ENCODE data around the gene ANKRD44.

The ANKRD44 gene

DNA sequence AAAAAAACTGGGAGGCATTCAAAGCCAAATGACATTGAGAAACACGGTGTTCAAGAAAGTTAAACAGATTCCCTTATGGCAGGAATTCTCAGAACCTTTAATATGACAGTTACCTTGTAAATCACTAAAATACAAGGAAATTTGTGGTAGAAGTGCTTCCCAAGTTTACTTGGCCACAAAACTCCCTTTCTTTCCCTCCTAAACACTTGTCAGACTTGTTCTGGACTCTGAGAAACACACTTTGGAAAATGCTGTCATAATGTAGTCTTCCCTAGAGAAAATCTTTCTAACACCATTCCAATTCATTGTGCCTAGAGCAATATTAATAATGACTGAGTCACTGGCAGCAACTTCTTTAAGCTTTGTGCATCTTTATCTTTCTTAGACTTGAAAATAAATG, 140.4 kb downstream of the ANKRD44 start:
- DNase-seq, result no peak

DNA sequence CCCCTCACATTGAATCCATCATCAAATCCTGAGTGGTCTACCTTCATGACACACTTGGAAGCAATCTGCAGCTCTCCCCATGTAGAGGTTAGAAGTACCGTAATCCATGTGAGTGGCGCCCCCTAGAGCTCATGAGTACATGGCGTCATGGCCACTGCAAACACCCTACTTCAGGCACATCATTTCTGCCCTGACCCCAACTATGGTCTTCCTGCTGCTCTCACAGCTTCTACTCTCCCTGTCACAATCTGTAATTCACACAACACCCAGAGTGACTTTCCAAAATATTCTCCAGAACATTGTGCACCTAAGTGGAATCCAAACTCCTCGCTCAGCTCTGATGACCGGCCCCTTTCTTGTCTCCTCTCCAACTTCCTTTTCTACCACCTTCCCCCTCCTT, 141.9 kb downstream of the ANKRD44 start:
- no peak for DNase-seq

DNA sequence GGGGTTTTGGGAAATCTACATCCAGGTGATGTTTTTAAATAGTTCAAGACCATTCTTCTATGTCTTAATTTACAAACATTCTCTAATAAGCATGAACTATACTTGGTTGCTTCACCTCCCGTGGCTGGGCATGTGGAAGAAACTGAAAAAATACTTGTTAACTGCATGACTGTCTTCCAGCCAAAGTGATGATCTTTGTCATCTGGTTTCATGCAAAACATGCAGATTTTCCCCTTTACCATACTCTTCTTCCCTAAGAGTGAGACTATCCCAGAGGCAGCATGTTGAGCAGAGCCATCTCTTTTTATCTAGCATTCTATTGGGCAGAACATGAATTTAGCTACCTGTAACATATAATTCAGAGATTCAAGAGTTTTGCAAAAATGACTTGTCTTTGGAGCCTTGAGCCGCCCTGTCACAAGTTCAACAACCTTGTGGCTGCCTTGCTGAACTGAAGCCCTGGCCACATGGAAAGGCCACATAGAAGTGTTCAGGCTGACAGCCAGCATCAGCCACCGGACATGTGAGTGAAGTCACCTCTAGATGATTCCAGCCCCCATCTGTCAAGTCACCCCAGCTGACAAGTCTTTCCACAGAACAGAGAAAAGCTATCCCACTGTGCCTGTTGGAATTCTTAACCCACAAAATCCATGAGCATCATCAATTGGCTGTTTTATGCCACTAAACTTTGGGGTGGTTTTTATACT, 142.8 kb downstream of the ANKRD44 start:
- no peak for DNase-seq

DNA sequence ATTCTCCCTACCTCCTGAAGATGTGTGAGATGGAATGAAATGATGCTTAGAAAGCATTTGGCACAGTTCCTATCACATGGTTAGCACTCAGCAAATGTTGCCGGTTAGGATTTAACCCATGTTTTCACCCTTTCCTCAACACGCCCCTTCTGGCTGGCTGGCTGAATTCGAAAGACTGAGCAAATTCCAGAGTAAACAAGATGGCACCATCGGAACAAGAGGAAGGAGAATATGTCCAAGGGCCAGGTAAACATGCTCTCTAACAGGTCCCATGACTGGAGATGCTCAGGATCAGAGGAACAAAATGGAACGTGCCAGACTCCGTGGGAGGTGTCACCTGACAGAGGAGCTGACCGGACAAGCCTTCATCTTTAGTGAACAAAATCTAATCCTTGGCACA, 145.6 kb downstream of the ANKRD44 start:
- no peak for DNase-seq

DNA sequence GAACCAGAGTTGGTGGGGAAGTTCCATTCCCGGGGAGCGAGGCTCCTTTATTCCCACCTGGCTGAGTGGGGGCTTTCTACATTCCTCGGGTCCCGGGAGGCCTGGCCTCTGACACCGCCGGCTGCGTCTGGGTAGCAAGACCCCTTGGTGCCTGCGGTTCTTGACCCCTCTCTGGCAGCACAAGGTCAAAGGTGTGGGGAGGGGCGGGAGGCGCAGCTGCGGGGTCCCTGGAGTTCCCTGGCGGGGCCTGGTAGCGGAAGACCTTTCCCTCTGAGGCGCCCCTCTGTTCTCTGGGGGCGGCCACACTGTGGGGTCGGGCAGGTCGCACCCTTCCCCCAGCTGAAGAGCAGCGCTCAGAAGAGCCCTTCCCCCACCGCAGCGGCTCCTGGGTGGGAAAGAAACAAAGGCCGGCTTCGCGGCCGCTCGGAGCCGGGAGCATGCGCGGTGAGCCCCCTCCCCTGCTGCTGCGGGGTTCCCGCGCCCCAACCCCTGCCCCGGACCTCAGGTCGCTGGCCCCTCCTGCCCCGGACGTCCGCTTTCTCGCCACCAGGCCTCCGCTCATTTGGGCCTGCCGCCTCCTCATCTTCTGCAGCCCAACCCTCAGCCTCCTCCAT, 146.3 kb downstream of the ANKRD44 start:
- DNase-seq, result no peak

DNA sequence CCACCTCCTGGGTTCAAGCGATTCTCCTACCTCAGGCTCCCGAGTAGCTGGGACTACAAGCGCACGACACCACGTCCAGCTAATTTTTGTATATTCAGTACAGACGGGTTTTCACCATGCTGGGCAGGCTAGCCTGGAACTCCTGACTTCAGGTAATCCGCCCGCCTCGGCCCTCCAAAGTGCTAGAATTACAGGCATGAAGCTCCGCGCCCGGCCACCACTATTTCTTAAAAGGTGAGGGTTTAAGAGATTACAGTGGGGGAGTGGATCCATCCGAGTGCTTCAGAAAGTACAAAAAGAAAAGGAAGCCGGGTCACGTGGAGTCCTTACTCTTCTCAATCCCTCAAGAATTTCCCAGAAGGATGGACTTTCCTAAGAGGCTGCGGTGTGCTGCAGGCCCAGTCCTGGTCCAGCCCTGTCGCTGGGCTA, 146.9 kb downstream of the ANKRD44 start:
- DNase-seq, result no peak

DNA sequence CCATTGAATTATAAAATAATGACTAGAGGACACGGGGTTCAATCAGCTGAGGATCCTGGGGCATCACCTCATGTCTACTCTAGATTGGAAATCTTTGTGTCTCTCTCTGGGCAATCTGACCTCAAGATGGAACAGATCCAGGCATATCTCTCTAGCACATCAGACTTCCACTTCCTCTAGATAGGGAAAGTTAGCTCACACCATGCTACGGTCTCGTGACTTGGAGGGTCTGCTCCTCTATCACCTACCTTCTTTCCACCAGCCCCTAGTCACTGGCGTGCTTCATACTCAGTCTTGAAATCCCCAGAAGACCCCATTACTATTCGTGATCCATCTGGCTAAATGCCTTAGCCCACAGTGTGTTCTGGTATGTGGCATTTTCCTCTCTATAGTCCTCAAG, 148.8 kb downstream of the ANKRD44 start:
- no peak for DNase-seq

DNA sequence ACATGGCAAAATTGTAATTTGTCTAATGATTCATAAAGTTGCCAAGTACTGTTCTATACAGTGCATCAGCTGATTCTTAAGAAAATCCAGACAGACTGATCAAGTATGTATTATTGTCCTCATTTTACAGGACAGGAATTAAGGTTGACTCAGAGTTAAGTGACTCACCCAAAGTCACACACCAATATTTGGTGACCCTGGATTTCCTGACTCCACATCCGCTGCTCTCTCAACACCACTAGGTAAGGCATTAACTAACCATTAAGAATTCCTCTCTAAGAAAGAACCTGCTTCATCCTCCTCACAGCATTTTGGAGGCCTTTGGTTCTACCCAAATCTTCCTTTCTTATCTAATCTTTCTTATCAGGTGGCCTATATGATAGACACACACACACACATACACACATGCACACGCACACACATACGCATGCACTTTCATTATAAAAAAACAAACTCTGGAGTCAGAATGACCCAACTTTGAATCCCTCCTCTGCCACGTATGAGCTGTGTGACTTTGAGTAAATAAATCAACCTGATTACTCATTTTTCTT, 150.8 kb downstream of the ANKRD44 start:
- DNase-seq, result no peak

DNA sequence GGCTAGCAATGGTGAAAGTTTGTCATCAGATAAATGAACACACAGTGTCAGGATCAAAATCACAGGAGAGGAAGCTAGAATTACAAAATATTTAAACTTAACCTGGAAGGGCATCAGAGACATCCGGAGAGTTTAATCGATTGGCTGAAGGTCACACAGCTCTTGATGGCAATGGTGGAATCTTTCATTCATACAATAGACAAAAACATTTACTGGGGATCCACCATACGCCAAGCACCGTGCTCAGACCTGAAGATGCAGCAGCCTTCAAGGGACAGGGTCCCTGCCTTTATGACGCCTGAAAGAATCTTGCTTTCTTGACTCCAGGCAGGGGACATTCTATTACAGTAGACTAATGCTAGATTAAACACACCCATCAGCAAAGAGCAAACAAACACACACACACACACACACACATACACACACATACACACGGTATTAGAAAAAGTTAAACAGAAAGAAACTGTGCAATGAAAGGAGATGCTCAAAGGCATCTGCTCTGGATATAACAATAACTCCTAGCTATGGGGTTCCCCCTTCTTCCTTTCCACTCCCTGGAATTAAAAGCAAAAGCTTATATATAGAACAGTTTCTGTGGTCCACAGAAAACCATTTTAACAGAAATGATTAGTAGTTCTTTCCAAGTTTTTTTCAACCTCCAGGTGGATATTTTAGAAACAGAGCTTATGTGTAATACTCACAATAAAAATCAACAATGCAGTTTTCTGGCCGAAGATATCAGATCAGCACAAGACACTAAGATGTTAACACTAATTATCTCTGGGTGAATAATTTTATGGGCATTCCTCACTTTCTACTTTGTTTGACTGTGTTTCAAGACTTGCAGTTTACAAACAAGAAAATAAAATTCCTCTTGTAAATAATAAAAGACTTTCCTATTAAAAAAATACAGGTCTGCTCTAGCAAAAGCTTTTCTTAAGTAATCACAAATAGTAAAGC, 151.7 kb downstream of the ANKRD44 start:
- DNase-seq, result no peak

DNA sequence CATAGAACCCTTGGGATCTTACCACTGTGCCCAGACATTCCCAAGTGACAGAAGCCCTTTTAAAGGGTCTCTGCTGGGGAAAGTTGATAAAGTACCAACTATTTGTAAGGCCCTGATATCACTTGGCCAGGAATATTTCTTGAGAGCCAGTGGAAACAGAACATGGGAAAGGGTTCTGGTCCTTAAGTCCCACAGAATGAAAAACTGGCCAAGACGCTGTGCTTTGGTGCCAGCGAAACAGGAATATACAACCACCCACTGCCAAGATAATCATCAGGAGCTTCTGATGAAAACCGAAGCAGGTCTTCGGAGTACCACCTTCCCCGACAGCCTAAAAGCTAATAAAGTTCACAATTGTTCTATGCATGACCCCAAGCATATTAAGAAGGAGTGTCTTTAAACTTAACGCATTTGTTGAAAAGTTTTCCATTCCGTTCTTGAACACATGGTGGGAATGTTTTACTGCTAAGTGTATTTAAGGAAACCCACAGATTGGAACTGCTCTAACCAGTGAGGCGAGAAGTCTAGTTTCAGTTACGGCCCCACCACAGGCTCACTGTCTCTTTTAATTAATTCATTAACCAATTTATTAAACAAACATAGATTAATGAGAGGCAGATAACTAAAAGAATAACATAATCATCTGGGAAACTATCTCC, 152.6 kb downstream of the ANKRD44 start:
- DNase-seq, result no peak

DNA sequence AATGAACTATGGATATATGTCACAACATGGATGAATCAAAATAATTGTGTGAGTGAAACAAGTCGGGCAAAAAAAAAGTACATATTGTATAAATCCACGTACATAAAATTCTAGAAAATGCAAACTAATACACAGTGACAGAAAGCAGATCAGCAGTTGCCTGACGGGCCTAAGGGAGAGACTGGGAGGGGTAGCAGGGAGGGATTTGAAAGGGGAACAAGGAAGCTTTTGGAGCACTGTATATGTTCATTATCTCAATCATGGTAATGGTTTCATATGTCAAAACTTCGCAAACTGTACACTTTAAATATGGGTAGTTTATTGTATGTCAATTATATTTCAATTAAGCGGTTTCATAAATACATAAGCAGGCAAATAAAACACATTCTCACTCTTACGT, 153.8 kb downstream of the ANKRD44 start:
- DNase-seq, result no peak

DNA sequence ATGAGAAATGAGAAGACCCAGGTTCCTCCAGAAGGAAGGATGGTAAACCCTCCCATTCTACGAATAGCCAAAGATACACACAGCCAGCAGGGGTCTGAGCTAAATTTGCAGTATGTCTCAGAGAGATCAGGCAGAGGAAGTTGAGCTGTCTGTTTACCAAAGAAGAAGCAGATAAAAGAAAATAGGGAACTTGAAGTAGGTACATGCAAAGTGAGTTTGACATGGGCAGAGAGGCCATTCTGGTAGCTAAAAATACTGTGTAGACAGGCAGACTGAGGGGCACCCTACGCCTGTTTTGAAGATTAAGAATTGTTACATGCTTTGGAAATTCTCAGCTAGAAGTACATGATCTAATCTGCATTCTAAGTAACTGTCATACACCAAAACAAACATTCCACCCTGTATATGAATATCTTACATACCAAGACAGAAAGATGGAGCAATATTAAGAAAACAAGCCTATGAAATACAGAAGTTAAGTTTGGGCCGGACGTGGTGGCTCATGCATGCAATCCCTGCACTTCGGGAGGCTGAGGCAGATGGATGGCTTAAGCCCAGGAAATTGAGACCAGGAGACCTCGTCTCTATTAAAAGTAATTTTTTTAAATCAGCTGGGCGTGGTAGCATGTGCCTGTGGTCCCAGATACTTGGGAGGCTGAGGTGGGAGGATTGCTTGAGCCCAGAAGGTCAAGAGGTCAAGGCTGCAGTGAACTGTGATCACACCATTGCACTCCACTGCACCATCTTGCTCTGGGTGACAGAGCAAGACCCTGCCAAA, 157.9 kb downstream of the ANKRD44 start:
- DNase-seq, result no peak

DNA sequence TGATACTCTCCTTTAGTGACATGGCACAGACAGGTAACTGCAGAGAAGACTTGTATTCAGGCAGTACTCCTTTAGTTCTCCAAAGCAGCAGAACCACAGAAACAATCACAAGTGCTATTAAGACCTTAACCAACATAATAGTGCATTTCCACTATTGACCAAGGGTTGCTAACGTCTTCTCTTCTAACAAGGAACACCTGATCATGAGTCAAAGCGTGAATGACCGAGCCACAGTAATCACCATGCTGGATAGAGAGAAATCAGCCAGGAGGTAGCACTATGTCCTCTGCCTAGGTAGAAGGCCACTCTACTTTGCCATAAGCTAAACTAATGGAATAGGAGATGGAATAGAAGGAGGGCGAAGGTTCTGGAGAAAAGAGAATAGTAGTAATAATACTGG, 161.0 kb downstream of the ANKRD44 start:
- no peak for DNase-seq

DNA sequence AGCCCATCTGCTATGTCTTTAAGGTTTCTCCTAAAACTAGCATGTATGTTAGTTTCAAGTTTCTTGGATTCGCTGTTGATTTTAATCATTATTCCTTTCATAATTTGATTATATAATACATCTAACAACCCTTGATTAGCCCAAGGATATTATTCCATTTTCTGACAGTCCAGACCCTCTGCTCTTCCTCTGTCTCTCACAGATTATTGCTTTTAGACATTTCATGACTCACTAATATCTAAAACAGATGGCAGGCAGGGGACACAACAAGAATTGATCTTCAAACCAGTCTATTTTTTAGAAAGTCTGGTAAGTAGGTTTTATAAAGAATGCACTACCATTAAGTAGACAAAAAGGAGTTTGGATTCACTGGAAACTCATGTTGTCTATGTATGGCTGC, 162.2 kb downstream of the ANKRD44 start:
- no peak for DNase-seq

DNA sequence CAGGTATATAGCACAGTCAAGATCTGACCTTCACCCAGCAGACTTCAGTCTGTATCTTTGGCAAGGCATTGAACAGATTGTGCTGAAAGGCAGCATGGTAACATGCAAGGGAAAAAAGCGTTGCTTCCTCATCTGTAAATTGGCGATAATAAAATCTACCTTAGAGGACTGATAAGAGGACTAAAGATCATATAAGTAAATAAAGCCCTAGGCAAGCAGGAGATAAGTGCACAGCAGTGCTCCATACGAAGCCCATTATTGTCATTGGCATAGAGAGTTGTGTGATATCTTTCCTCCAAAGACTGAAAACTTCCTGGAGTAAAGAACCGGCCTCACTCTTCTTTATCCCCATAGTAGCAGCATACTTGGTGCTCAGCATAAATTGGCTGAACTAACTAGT, 162.6 kb downstream of the ANKRD44 start:
- no peak for DNase-seq

DNA sequence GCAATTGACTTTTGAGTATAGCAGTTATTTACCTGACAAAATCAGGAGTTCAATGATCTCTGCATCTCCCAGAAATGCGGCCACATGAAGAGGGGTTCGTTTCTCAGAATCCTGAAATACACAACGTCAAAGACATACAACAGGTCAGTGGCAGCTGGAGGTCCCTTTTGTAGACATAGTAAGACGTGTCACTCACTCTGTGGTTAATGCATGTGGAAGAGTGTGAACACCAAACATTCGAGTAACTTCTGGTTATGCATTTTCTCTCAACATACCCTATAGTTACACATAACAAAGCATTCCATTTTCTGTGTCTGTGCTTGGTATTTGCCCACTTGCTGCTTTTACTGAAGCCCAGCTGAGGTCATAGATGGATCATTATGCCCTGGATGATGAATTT, 163.6 kb downstream of the ANKRD44 start:
- DNase-seq, result no peak

DNA sequence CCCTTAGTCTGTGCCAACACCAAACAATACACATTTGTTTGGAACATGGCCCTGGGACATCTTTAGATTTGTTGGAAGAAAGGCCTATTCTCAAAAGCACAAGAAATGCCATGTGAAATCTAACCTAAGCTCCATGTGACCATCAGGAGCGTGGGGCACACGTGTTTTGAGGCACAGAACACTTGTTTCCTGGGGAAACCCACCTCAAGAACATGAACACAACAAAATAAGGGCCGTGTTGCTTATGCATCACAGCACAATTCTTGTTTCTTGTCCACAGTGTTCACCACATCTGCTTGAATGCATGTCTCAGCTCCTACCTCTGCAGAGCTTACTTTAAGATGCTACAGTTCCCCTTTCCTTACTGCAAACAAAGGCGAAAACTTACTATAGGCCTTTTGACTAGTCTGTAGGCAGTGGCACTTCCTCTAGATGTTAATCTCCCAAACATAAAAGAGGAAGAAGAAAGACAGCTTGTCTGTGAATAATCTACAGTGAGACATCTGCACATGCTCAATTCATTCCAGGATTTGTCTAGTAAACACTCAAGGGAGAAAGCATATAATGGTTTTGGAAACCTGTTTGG, 165.0 kb downstream of the ANKRD44 start:
- DNase-seq, result no peak

DNA sequence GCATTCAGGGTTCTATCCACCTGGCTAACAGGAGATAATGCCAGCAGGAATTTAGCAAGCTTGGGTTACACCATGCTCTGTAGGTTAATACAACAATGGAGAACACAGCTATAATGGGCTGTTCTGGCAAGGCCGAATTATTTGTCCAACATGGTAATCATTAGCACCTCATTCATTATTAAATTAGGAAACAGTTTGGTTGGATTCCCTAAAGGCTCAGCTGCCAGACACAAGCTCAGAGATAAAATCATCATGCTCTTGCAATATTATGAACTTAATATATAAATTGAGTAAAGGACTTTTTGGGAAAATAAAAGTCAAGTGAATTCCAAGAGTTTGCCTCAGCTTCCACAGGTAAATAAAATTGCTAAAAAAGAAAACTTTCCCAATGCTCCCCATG, 166.4 kb downstream of the ANKRD44 start:
- no peak for DNase-seq

DNA sequence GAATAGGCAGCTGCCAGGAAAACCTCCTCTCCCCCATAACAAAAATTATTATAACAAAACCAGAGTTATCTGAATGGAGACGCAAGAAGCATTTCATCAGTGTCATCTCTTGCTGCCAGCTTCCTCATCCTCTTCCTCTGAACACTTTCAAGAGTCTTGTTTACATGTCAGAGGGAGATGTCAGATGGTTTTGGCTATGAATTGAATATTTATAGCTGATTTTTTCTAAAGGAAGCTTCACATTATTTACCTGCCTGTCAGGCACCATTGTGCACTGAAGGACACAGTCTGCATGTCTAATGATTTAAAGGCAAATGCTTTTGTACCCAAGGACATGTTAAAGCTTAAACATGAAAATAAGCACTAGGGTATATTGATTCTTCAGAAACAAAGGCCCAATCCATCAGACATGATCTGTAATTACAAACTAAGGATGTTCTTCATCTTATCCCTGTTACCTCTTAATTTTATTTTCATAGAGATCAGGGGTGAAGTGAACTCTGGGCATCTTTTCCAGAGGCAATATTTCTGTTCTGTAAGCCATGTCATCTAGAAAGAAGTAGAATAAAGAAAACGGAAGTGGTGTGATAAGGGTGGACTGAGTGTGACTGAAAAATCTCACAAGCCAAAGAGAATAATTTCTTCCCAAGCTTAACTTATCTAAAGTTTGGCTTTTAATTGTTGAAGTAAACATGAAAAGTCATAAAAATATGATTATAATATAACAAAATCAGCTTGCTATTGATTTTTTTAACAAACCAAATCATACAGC, 168.7 kb downstream of the ANKRD44 start:
- DNase-seq, result no peak

DNA sequence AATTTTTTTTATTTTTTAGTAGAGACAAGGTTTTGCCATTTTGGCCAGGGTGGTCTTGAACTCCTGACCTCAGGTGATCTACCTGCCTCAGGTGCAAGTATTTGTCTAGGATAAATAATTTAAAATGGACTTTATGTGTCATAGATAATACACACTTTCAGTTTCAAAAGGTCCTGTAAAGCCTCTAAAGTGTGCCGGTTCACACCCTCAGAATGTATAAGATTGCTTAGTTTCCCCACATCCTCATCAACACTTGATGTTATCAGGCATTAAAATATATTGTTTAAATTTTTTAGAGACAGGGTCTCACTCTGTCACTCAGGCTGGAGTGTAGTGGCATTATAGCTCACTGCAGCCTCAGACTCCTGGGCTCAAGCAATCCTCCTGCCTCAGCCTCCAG, 170.5 kb downstream of the ANKRD44 start:
- no peak for DNase-seq

DNA sequence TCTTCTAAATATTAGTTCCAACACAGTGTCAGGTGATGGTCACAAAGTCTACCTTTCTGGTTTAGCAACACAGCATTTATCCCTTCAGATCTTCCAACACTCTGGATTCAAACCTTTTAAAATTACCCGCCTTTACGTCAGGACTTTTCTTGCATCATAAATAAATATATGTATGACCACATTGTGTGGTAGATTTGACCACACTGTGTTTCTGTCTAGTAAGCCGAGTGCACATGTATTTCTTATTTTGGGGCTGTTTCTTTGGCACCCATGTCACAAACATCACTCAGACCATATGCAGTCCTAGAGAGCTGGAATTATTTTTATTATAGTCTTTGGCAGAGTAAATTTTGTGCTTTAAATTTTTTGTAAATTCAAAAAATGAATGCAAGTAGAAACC, 172.1 kb downstream of the ANKRD44 start:
- no peak for DNase-seq
